K562 (cell line): ENCODE results near the gene ADGRB3. TPM values are rescaled to one million over a fixed set of nuclear protein-coding genes. Genes with fewer than 3 reads are reported as not detected.

ENCODE experiments used
- ATAC-seq: fragments of 200-7000 bp; cut with Tn5 transposase; 3 replicates; pipeline ENCODE4 v1.9.1; 2020; ENCODE audit warnings: moderate library complexity
- BruUV-seq: library from RNA; stranded (reverse); fragments of 400-500 nt; replicated peaks from 2 replicates; lab custom pipeline; 2021; lab: Mats Ljungman, UMichigan
- CTCF ChIA-PET: fragments of 300-600 bp; formaldehyde crosslinking; extraction: SDS; loops from one replicate; lab custom pipeline; 2021; ENCODE audit warnings: low intra/inter-chr PET ratio; lab: Yijun Ruan, JAX
- POLR2A ChIA-PET: fragments of 300-600, 350-650 bp; sonication (Branson Sonifier 250); formaldehyde crosslinking; extraction: SDS; loops from one replicate; lab custom pipeline; 2021; ENCODE audit warnings: antibody characterized with exemption, inconsistent platforms; lab: Yijun Ruan, JAX
- DNase-seq, 4 experiments: peaks; one replicate each; pipeline versions ENCODE4 v3.0.0 to v3.0.0-alpha.2; 2011 to 2018; ENCODE audit warnings: low spot score in 3 of 4, mixed read lengths in 3 of 4; ENCODE audit errors: extremely low read depth in 1 of 4
- FAIRE-seq: peaks from 2 replicates; lab custom pipeline; 2011; peaks lifted over from hg19 to GRCh38; lab: Jason Lieb, UNC
- H2AFZ ChIP-seq: 2 replicates; pipeline ENCODE4 v1.6.0; 2011; ENCODE audit warnings: low read depth, low read length, control low read depth, inconsistent platforms
- H3K27ac ChIP-seq: fragments of 200-600 bp; 3 replicates; pipeline ENCODE4 v1.8.0; 2011; ENCODE audit warnings: low read depth, mild to moderate bottlenecking, control low read depth, inconsistent platforms, low read length, moderate library complexity, mixed read lengths; ENCODE audit errors: extremely low read depth
- H3K27me3 ChIP-seq, 2 experiments: fragments of 300-600 bp in 1 of 2; 2 replicates in 1 of 2; 3 replicates in 1 of 2; pipeline versions ENCODE4 v1.6.0 to v1.8.0; 2011; ENCODE audit warnings: inconsistent platforms in 2 of 2, low read length in 2 of 2, mild to moderate bottlenecking in 1 of 2, mixed read lengths in 1 of 2, moderate library complexity in 1 of 2; ENCODE audit not compliant: control insufficient read depth in 2 of 2, insufficient read depth in 2 of 2
- H3K36me3 ChIP-seq: fragments of 300-600 bp; 3 replicates; pipeline ENCODE4 v1.8.0; 2011; ENCODE audit warnings: mild to moderate bottlenecking, low read length, inconsistent platforms; ENCODE audit not compliant: control insufficient read depth, insufficient read depth
- H3K4me1 ChIP-seq, 2 experiments: fragments of 200-600 bp in 1 of 2; replicated peaks in 1 of 2; 2 replicates in 1 of 2; 3 replicates in 1 of 2; pipeline versions ENCODE4 v1.5.1 to v1.8.0; 2011; ENCODE audit warnings: inconsistent platforms in 2 of 2, low read length in 2 of 2, mild to moderate bottlenecking in 1 of 2, mixed read lengths in 1 of 2, moderate library complexity in 1 of 2; ENCODE audit not compliant: control insufficient read depth in 2 of 2, insufficient read depth in 2 of 2
- H3K4me2 ChIP-seq: 2 replicates; pipeline ENCODE4 v1.6.1; 2011; ENCODE audit warnings: low read length, control low read depth, inconsistent platforms, mixed read lengths; ENCODE audit not compliant: insufficient read depth
- H3K4me3 ChIP-seq: fragments of 200-600 bp; sonication (generic), shearing (Covaris generic); 2 replicates; pipeline ENCODE4 v1.5.1; 2016; ENCODE audit warnings: control low read depth, inconsistent platforms
- H3K79me2 ChIP-seq: fragments of 200-600 bp; 3 replicates; pipeline ENCODE4 v1.8.0; 2011; ENCODE audit warnings: low read length, inconsistent platforms; ENCODE audit not compliant: control insufficient read depth, insufficient read depth
- H3K9ac ChIP-seq, 2 experiments: 2 replicates each; pipeline versions ENCODE4 v1.6.0 to v1.6.1; 2011; ENCODE audit warnings: low read depth in 2 of 2, low read length in 2 of 2, control low read depth in 1 of 2, inconsistent platforms in 1 of 2, mild to moderate bottlenecking in 1 of 2, mixed read lengths in 1 of 2; ENCODE audit not compliant: insufficient read depth in 1 of 2
- H3K9me1 ChIP-seq: one replicate; pipeline ENCODE4 v1.6.0; 2011; ENCODE audit warnings: inconsistent platforms, mild to moderate bottlenecking, low read length, moderate library complexity; ENCODE audit not compliant: control insufficient read depth, insufficient read depth
- H3K9me3 ChIP-seq: replicated peaks from 2 replicates; pipeline ENCODE4 v1.5.1; 2011; ENCODE audit warnings: low read depth, low read length, inconsistent platforms; ENCODE audit not compliant: control insufficient read depth, insufficient read depth
- H4K20me1 ChIP-seq: replicated peaks from 2 replicates; pipeline ENCODE4 v1.6.1; 2011; ENCODE audit warnings: low read length, inconsistent platforms, mixed read lengths; ENCODE audit not compliant: control insufficient read depth, insufficient read depth
- ELF1 ChIP-seq: fragments of 200-800 bp; sonication (Bioruptor generic); IDR thresholded peaks from 2 replicates; pipeline ENCODE4 v1.6.1; 2016; ENCODE audit warnings: missing genetic modification characterization, missing compliant biosample characterization
- ELK3 ChIP-seq: fragments of 450-650 bp; formaldehyde crosslinking; IDR thresholded peaks from 2 replicates; pipeline ENCODE4 v1.4.0; 2020; ENCODE audit warnings: mild to moderate bottlenecking
- GTF2A2 ChIP-seq: IDR thresholded peaks from 2 replicates; pipeline ENCODE4 v1.6.1; 2016; ENCODE audit warnings: mild to moderate bottlenecking, missing genetic modification characterization, missing compliant biosample characterization
- L3MBTL2 ChIP-seq: fragments of 450-650 bp; IDR thresholded peaks from 2 replicates; pipeline ENCODE4 v1.6.1; 2016; ENCODE audit warnings: mild to moderate bottlenecking, moderate library complexity
- MTA3 ChIP-seq: fragments of 450-650 bp; formaldehyde crosslinking; IDR thresholded peaks from 2 replicates; pipeline ENCODE4 v1.6.1; 2017; ENCODE audit warnings: mild to moderate bottlenecking, borderline replicate concordance
- SPI1 ChIP-seq: IDR thresholded peaks from 2 replicates; pipeline ENCODE4 v1.6.1; 2011; ENCODE audit warnings: low read depth, low read length, control low read depth, borderline replicate concordance
- TCF7 ChIP-seq: sonication (generic); IDR thresholded peaks from 2 replicates; pipeline ENCODE4 v1.6.1; 2016; ENCODE audit warnings: antibody characterized with exemption, borderline replicate concordance
- TEAD2 ChIP-seq: fragments of 450-650 bp; IDR thresholded peaks from 2 replicates; pipeline ENCODE4 v1.6.1; 2016; ENCODE audit warnings: missing genetic modification characterization, control low read depth, missing compliant biosample characterization
- ZBTB17 ChIP-seq: fragments of 450-650 bp; formaldehyde crosslinking; IDR thresholded peaks from 2 replicates; pipeline ENCODE4 v1.4.0; 2020; ENCODE audit warnings: mild to moderate bottlenecking
- ZNF280B ChIP-seq: fragments of 250-450 bp; sonication (Bioruptor Pico); IDR thresholded peaks from 2 replicates; pipeline ENCODE4 v1.5.1; 2021; ENCODE audit warnings: mild to moderate bottlenecking
- ZNF311 ChIP-seq: fragments of 250-450 bp; sonication (Bioruptor Pico); IDR thresholded peaks from 2 replicates; pipeline ENCODE4 v1.4.0; 2020; ENCODE audit warnings: mild to moderate bottlenecking, moderate library complexity
- ZNF740 ChIP-seq, 3 experiments: fragments of 200-800 bp in 1 of 3; sonication (Bioruptor generic) in 1 of 3; sonication (generic) in 1 of 3; formaldehyde crosslinking in 1 of 3; IDR thresholded peaks; 2 replicates each; pipeline versions ENCODE4 v1.6.1 to v1.8.0; 2016 to 2022; ENCODE audit warnings: mild to moderate bottlenecking in 2 of 3, missing compliant biosample characterization in 2 of 3, missing genetic modification characterization in 2 of 3, missing genetic modification reagents in 1 of 3
- WGBS: fragments of 100-300 bp; shearing (Covaris generic); methylation state at CpG from one replicate; pipeline ENCODE4 v1.1.6; 2016; ENCODE audit warnings: low coverage, mixed read lengths; ENCODE audit not compliant: insufficient coverage; ENCODE audit errors: missing lambda C conversion rate; 5-methylcytosine and 5-hydroxymethylcytosine counted together
- in situ Hi-C: fragments of 300-500 bp; cut with MboI; formaldehyde crosslinking; loops from 4 replicates; pipeline ENCODE4 v1.15.0; 2018; ENCODE audit warnings: inconsistent platforms, mixed read lengths
- intact Hi-C: fragments of 100-400 bp; cut with micrococcal nuclease; formaldehyde crosslinking; loops from 2 replicates; pipeline ENCODE4 v1.14.2; 2022
- polyA plus RNA-seq, 8 experiments: library from polyadenylated mRNA; depleted of rRNA in 4 of 8; stranded (reverse) in 5 of 8; unstranded in 3 of 8; fragments of >200 nt; fragmentation: Nextera tagmentation in 2 of 8; fragmentation: Illumina TruSeq in 1 of 8; extraction: Ambion mirVana in 2 of 8; extraction: Trizol in 1 of 8; gene quantifications; 2 replicates each; pipeline versions ENCODE4 v1.2.1 to v1.2.3, GENCODE V29; 2011 to 2014; ENCODE audit warnings: inconsistent platforms in 1 of 8, missing spikeins in 1 of 8
- total RNA-seq, 7 experiments: library from RNA; depleted of rRNA in 6 of 7; stranded (reverse); fragments of >200 nt in 6 of 7; fragmentation: Illumina TruSeq in 2 of 7; extraction: Trizol in 2 of 7; gene quantifications; 2 replicates each; pipeline versions ENCODE4 v1.2.1 to v1.2.3, GENCODE V29; 2011 to 2021; ENCODE audit warnings: low replicate concordance in 1 of 7
- TF ChIP-seq, protein P1 (sequence below): fragments of 250-450 bp; sonication (Bioruptor Pico); IDR thresholded peaks from 2 replicates; pipeline ENCODE4 v1.5.0; 2021; ENCODE audit warnings: mild to moderate bottlenecking, moderate library complexity

Gene ADGRB3
- total and polyA plus RNA-seq, 9 of the 15 experiments (the other 6 are each of a cell fraction or from before 2014, with no cell fraction given), result 0.90 to 7.8 (median 2.4) TPM

DNA sequence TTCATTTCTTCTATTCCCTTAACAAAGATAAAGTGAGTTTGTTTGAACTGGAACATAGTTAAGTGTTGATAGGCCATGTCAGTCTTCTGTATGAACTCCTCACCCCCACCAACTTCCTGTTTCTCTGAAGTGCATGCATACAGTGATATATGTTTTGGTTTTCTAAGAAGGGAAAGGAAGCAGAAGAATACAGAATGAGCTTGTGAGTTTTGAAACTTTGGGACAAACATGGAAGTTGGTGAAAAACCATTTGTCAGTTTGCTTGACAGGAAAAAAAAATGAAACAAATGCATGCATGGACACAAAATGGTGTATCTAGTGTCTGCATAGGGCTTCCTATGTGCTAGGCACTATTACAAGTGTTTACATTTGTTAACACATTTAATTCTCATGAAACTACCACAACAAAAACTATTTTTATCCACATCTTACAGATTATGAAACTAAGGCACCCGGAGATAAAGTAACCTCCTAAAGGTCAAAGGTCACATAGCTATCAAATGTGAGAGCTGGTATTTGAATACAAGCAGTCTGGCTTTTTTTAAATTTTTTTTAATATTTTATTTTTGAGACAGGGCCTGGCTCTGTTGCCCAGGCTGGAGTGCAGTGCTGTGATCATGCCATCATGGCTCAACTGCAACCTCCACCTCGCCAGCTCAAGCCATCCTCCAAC lies 105.9 kb downstream of the ADGRB3 start:
- BruUV-seq, result no TSS peak
- 23% methylated on average over 2 of the region's 2 CpGs for WGBS
- 0 out of 2 replicates have a peak, but pooled peaks have one; percentile 69 for TF ChIP-seq ELK3 (CRISPR knock-in tag)
- TF ChIP-seq SPI1, result peak; percentile 55; the same call in 1 of the 2 replicates
- peak; percentile 88 for TF ChIP-seq TEAD2 (tag)
- peak; percentile 86 for TF ChIP-seq GTF2A2
- TF ChIP-seq MTA3, result no peak; the same call in 1 of the 2 replicates
- peak; percentile 94 for TF ChIP-seq ZNF311
- peak; percentile 47 for TF ChIP-seq ELF1 (tag)
- TF ChIP-seq, protein P1, sequence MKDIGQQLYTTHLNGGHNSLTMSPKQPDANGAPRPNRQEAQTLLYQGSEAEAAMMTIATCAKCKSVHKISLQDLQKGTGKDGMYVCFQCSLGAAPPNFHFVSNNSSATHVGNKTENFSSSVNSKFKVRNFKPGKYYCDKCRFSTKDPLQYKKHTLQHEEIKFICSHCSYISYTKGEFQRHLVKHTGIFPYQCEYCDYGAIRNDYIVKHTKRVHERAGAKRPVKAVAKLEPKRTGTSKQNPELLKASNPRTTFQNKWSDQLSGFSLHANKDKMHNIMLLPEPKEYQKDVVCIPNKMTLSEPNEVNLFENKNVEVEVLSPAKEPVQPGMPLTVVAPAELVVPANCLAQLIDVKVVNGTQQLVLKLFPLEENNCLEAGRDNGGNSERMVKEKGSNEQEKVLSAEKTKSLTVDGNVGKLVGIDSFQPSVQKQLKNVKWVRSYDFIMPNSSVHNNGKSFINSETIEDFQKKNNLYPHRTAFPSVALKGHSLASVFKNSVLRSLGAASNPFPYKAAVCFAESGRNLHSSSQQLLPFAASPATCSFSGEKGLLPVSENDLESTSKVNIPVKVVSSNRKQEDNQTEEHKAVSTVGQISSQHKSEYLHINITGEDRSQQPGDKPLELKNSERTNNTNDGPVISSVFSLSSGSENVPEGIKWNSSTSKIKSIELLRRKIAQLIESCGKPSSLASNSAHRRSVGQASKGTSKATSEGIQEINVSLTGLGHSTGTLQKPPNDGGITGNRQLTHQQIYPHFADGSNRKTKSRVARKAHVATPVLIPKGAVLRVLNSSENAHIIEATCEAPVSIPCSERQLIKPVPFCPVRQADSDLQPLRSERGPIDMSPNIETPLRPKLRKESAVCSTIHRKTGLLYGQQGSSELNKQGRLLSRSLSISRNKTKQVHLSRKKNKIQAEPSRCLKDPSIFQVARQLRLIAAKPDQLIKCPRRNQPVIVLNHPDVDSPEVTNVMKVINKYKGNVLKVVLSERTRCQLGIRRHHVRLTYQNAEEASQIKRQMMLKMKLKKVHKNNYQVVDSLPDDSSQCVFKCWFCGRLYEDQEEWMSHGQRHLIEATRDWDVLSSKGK (CRISPR knock-in tag), result 0 out of 2 replicates have a peak, but pooled peaks have one; percentile 39
- TF ChIP-seq ZNF740 (CRISPR knock-in tag; IDR thresholded peaks at IDR 0.05), result no peak
- TF ChIP-seq ZNF740 (tag; IDR thresholded peaks at IDR 0.05), result peak in 1 of 2 experiments; percentile 94; a peak in 2 of 4 replicates
- peak; percentile 84; the same call in 1 of the 2 replicates for TF ChIP-seq ZNF280B (CRISPR knock-in tag)
- TF ChIP-seq ZBTB17 (CRISPR knock-in tag), result peak; percentile 83
- TF ChIP-seq L3MBTL2, result no peak
- TF ChIP-seq TCF7, result no peak

More for the DNA sequence above, 105.9 kb downstream of the ADGRB3 start:
- Histone ChIP-seq H3K9me3 (no peaks in the 10 kb centered on the region), H4K20me1 (no peaks in the 10 kb centered on the region), H3K36me3 (no peaks in the 10 kb centered on the region; the same call in 2 of the 3 replicates), H3K9me1 (no peaks in the 10 kb centered on the region), H3K27me3 (no peaks in the 10 kb centered on the region), H3K27ac (peak overlapping the region; percentile 91), H3K4me1 (peaks cover 6 to 51% of the 10 kb centered on the region in 2 experiments; a peak in 4 of 5 replicates), H3K4me3 (no peak overlapping the region), H3K9ac (peak overlapping the region in 1 of 2 experiments; percentile 45; a peak in 2 of 4 replicates), H3K79me2 (peaks cover 23% of the 10 kb centered on the region; the same call in 2 of the 3 replicates), H2AFZ (peak overlapping the region; percentile 80), H3K4me2 (peak overlapping the region; percentile 44; the same call in 1 of the 2 replicates)
- DNase-seq (peak in 3 of 4 experiments; percentile 17 to 82 (median 68)), ATAC-seq (peak; percentile 78), FAIRE-seq (no peak)
- ChIA-PET POLR2A (interaction anchor here (1.0 to 1.2 kb wide), 3 partner anchors 14 to 66 kb away, joined by 3 to 4 read pairs (median 3); no protein-coding TSS in a partner anchor), CTCF (no interaction called here)
- in situ Hi-C loops (no loop called here), intact Hi-C loops (loop anchor here (2.0 to 5.0 kb wide), 4 partner anchors 20 to 854 kb away; no protein-coding TSS in a partner anchor)
